ENCODE results near the gene ANKRD13B.

GRCh38 chr17:29573558-29573869 lies 19.4 kb upstream of the ANKRD13B start:
- TF ChIP-seq POLR2A (IDR thresholded peaks at IDR 0.05), result no peak
- no peak for TF ChIP-seq CTCF (IDR thresholded peaks at IDR 0.05)

Measured in Peyer's patch (tissue), 4 donors.